Adrenal gland (tissue), 12 donors: ENCODE measurements around the gene GALNT12. TPM values are rescaled to one million over a fixed set of nuclear protein-coding genes. Genes with fewer than 3 reads are reported as not detected.

Experiments used
- DNase-seq, 7 donors: peaks; one replicate each; pipeline ENCODE4 v3.0.0-alpha.2; 2019 to 2020
- H3K27ac ChIP-seq, 5 donors: fragments of 200-600 bp; sonication (generic) in 4 of 5; 1 replicate in 3 of 5; 2 replicates in 2 of 5; pipeline versions ENCODE4 v1.5.1 to v1.8.0; 2016 to 2020; ENCODE audit warnings: mild to moderate bottlenecking in 1 of 5
- H3K27me3 ChIP-seq: fragments of 200-600 bp; 2 replicates; pipeline ENCODE4 v1.8.0; 2021
- H3K36me3 ChIP-seq, 2 donors: fragments of 200-600 bp; replicated peaks in 1 of 2; 1 replicate in 1 of 2; 2 replicates in 1 of 2; pipeline versions ENCODE4 v1.5.1 to v1.8.0; 2018 to 2022
- H3K4me1 ChIP-seq, 2 donors: fragments of 200-600 bp; replicated peaks in 1 of 2; 1 replicate in 1 of 2; 2 replicates in 1 of 2; pipeline versions ENCODE4 v1.5.1 to v1.8.0; 2018 to 2021
- H3K4me3 ChIP-seq, 4 donors: fragments of 200-600 bp; sonication (generic) in 3 of 4; one replicate each; pipeline ENCODE4 v1.5.1; 2016 to 2018
- H3K9me3 ChIP-seq, 3 donors: fragments of 200-600 bp; sonication (generic) in 1 of 3; replicated peaks in 1 of 3; 1 replicate in 2 of 3; 2 replicates in 1 of 3; pipeline versions ENCODE4 v1.5.1 to v1.8.0; 2016 to 2021
- POLR2A ChIP-seq, 2 donors: fragments of 450-650 bp; IDR thresholded peaks; one replicate each; pipeline ENCODE4 v1.6.1; 2017; ENCODE audit warnings: antibody characterized with exemption in 2 of 2, mild to moderate bottlenecking in 2 of 2, moderate library complexity in 1 of 2
- WGBS, 4 donors: extraction: QIAGEN DNeasy Blood & Tissue Kit in 2 of 4; methylation state at CpG; one replicate each; pipeline versions ENCODE4 v1.1.5 to v1.1.7; 2013 to 2017; 5-methylcytosine and 5-hydroxymethylcytosine counted together
- intact Hi-C, 2 donors: fragments of 100-400 bp; cut with DNase I; formaldehyde crosslinking; loops; one replicate each; pipeline versions ENCODE4 v1.14.1 to v1.15.0; 2022 to 2023
- polyA plus RNA-seq, 3 donors: library from polyadenylated mRNA; stranded (reverse); fragments of 200-250 nt in 2 of 3; fragments of 350-450 nt in 1 of 3; fragmentation: Illumina TruSeq in 1 of 3; extraction: RNeasy Lipid Tissue Mini Kit (QIAGEN cat#74804) in 1 of 3; gene quantifications; one replicate each; pipeline ENCODE4 v1.2.3, GENCODE V29; 2013 to 2014
- total RNA-seq, 9 donors: library from RNA; depleted of rRNA in 4 of 9; stranded (reverse); fragments of >200 nt in 4 of 9; fragments of 120-200 nt in 1 of 9; fragmentation: NEBNext Ultra II Directional in 1 of 9; extraction: Animal tissue kit (Norgen Biotek cat#: 25700) in 1 of 9; gene quantifications; one replicate each; pipeline versions ENCODE4 v1.1.0 to v1.2.4, GENCODE V29; 2013 to 2023
- TF ChIP-seq, protein P1 (sequence below), 6 experiments: fragments of 450-650 bp in 4 of 6; fragments of 200-600 bp in 2 of 6; sonication (generic) in 1 of 6; IDR thresholded peaks; 1 replicate in 5 of 6; 2 replicates in 1 of 6; pipeline versions ENCODE4 v1.5.1 to v1.8.0; 2016 to 2021; ENCODE audit warnings: antibody characterized with exemption in 6 of 6, mild to moderate bottlenecking in 2 of 6, moderate library complexity in 1 of 6
- donor health status: healthy with polysubstance abuse.
- donor health status: Bipolar disorder and iron deficiency.
- donor health status: DM: yes; HTN: yes; CAD: no.
- donor health status: DM: no; HTN: no; CAD: no.
- donor health status: DM: no; HTN: no; CAD: no.
- donor health status: DM: yes; HTN: yes; CAD: no.

The GALNT12 gene
- total and polyA plus RNA-seq, 12 donors = 1.1 to 20.6 (median 4.2) TPM

DNA sequence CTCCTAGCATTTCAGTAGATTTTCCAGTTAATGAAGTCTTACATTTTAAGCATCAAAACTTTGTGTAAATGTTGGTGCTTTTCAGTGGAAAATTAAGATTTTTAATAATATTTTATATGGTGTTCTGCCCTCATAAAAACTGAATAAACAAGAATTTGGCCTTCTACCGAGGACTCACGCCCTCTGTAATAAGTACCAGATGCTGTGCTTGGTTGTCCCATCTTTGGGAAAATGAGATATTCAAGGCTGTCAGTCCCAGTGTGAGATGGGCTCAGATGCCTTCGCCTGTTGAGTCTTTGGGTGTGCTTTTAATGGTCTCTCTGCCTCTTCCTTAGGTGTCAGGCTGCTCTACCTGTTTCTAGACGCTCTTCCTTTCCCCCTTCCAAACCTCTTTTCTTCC is 28.7 kb downstream of the GALNT12 start:
- H3K4me1 ChIP-seq = peaks cover 0 to 5% of the 10 kb centered on the region in 2 donors
- H3K9me3 ChIP-seq = no peaks in the 10 kb centered on the region
- H3K27ac ChIP-seq = no peak overlapping the region
- no peaks in the 10 kb centered on the region for H3K27me3 ChIP-seq
- 80 to 90% (median 85%) methylated on average over 4 of the region's 4 CpGs for WGBS, 4 donors
- DNase-seq = no peak
- no peaks in the 10 kb centered on the region for H3K36me3 ChIP-seq
- no peak overlapping the region for H3K4me3 ChIP-seq
- intact Hi-C loops = no loop called here
- no peak for TF ChIP-seq POLR2A (IDR thresholded peaks at IDR 0.05)
- TF ChIP-seq, protein P1, sequence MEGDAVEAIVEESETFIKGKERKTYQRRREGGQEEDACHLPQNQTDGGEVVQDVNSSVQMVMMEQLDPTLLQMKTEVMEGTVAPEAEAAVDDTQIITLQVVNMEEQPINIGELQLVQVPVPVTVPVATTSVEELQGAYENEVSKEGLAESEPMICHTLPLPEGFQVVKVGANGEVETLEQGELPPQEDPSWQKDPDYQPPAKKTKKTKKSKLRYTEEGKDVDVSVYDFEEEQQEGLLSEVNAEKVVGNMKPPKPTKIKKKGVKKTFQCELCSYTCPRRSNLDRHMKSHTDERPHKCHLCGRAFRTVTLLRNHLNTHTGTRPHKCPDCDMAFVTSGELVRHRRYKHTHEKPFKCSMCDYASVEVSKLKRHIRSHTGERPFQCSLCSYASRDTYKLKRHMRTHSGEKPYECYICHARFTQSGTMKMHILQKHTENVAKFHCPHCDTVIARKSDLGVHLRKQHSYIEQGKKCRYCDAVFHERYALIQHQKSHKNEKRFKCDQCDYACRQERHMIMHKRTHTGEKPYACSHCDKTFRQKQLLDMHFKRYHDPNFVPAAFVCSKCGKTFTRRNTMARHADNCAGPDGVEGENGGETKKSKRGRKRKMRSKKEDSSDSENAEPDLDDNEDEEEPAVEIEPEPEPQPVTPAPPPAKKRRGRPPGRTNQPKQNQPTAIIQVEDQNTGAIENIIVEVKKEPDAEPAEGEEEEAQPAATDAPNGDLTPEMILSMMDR (IDR thresholded peaks at IDR 0.05) = no peak

DNA sequence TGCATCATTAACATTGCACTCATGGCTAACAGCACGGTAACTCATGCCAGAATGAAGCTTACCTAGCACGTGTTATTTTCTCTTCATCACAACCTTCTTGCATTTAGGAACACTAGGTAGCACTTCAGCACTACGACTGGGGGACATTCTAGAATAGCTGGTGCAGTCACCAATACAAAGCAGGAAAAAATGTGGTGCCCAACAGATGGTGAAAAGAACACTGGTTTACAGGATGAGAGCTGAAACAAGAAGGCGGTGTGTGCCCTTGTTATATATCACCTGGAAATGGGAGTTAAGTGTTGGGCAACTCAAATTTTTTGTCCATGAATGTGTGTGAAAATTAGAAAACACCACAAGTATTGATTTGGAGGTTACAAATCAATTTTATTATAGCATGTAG is 30.0 kb downstream of the GALNT12 start:
- no peak for DNase-seq
- intact Hi-C loops = no loop called here
- TF ChIP-seq POLR2A (IDR thresholded peaks at IDR 0.05) = no peak
- TF ChIP-seq, protein P1 (IDR thresholded peaks at IDR 0.05) = no peak
- H3K36me3 ChIP-seq = no peaks in the 10 kb centered on the region
- H3K9me3 ChIP-seq = no peaks in the 10 kb centered on the region
- H3K4me1 ChIP-seq = peaks cover 0 to 5% of the 10 kb centered on the region in 2 donors
- 95 to 97% (median 96%) methylated on average over 4 of the region's 4 CpGs for WGBS, 4 donors
- no peaks in the 10 kb centered on the region for H3K27me3 ChIP-seq
- H3K27ac ChIP-seq = no peak overlapping the region
- no peak overlapping the region for H3K4me3 ChIP-seq

DNA sequence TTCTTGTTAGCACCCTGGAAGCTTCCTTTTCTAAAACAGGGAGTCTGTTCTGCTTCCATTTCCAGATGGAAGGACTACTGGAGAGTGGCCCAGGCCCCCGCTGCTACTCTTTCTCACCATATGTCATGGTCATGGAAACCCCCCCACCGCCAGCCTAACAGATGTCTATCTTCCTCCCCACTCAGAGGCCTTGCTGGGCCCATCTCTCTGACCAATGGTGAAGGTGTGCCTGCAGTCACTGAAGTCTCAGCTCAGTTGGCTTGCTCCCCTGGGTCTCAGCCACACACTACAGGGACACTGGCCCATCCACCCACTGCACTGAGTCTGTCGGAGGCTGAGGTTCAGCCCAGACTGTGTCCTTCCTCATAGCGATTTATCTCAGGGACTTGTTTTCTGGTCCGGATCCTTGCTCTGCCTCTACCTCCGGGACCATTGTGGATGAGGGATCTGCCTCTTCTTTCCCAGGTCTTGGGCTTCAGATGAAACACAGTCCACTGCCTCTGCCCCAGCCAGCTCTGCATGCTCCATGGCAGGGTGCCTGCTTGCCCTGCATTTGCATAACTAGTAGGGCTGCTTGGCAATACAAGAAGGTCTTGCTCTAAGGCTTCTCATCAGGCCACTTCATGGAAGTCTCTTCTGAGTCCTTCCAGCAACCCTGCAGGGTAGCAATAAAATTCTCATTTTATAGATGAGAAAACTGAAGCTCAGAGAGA is 30.8 kb downstream of the GALNT12 start:
- 86 to 98% (median 93%) methylated on average over 6 of the region's 6 CpGs for WGBS, 4 donors
- no peak for DNase-seq
- H3K4me1 ChIP-seq = peaks cover 0 to under 1% of the 10 kb centered on the region in 2 donors
- H3K4me3 ChIP-seq = no peak overlapping the region
- no peak overlapping the region for H3K27ac ChIP-seq
- no peak for TF ChIP-seq POLR2A (IDR thresholded peaks at IDR 0.05)
- TF ChIP-seq, protein P1 (IDR thresholded peaks at IDR 0.05) = no peak
- no peaks in the 10 kb centered on the region for H3K9me3 ChIP-seq
- intact Hi-C loops = no loop called here
- H3K36me3 ChIP-seq = no peaks in the 10 kb centered on the region
- no peaks in the 10 kb centered on the region for H3K27me3 ChIP-seq

DNA sequence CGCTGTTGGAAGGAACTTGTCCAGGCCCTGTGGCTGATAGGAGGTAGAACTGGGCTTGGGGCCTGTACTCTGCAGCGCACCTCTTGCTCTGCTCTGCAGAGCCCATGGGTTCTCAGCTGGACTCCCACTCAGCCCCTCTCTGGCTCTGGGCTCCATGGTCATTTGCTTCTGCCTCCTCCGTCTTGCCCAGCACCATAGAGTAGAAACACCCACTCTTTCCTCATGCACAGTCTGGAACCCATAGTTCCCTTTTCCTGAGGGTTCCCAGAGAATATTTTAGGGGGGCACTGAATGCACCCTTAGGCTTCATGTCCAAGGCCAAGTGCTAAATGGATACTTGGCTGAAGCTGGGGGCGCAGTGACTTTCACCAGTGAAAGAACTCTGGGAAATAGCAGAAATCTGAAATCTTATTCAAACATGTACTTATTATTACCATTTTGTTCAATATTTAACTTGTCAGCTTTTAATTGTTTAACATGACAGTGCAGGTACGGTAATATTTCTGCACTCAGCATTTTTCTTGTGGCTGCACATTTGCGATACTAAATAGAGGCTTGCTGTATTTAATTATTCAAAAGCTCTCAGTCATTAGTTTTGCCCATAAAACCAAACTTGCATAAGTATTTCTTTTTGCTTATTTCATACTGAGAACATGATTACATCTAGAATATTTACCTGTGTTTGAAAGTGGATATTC is 31.5 kb downstream of the GALNT12 start:
- Histone ChIP-seq H3K36me3 (no peaks in the 10 kb centered on the region), H3K4me3 (no peak overlapping the region), H3K27ac (no peak overlapping the region), H3K9me3 (no peaks in the 10 kb centered on the region), H3K27me3 (no peaks in the 10 kb centered on the region), H3K4me1 (no peaks in the 10 kb centered on the region)
- no peak for DNase-seq
- intact Hi-C loops = no loop called here
- TF ChIP-seq, protein P1 (IDR thresholded peaks at IDR 0.05) = no peak
- no peak for TF ChIP-seq POLR2A (IDR thresholded peaks at IDR 0.05)
- WGBS, 4 donors = 93 to 94% (median 94%) methylated on average over 6 of the region's 6 CpGs
